Chondrocyte (in vitro differentiated cells): ENCODE results near the gene SMAP1. TPM values are rescaled to one million over a fixed set of nuclear protein-coding genes. Genes with fewer than 3 reads are reported as not detected.

ENCODE experiments used
- DNase-seq: peaks from one replicate; pipeline ENCODE4 v3.0.0; 2021; ENCODE audit warnings: mixed read lengths, low spot score
- H3K27ac Mint-ChIP-seq: one replicate; pipeline ENCODE4 v1.8.0; 2021; ENCODE audit warnings: mild to moderate bottlenecking, moderate library complexity, mixed read lengths; ENCODE audit not compliant: unreplicated experiment
- H3K27me3 Mint-ChIP-seq: 2 replicates; pipeline ENCODE4 v1.8.0; 2021; ENCODE audit warnings: low read depth, mixed read lengths
- H3K36me3 Mint-ChIP-seq: 2 replicates; pipeline ENCODE4 v1.8.0; 2021; ENCODE audit warnings: low read depth, mixed read lengths
- H3K4me1 Mint-ChIP-seq: 2 replicates; pipeline ENCODE4 v1.8.0; 2021; ENCODE audit warnings: low read depth, mild to moderate bottlenecking, mixed read lengths
- H3K4me3 Mint-ChIP-seq: one replicate; pipeline ENCODE4 v1.8.0; 2021; ENCODE audit warnings: mild to moderate bottlenecking, moderate library complexity, mixed read lengths; ENCODE audit not compliant: unreplicated experiment
- H3K9me3 Mint-ChIP-seq: 2 replicates; pipeline ENCODE4 v1.8.0; 2021; ENCODE audit warnings: low read depth, mixed read lengths
- total RNA-seq: library from RNA; stranded (reverse); gene quantifications from 3 replicates; pipeline ENCODE4 v1.2.1, GENCODE V29; 2021
- TF ChIP-seq, protein P1 (sequence below): fragments of 200-600 bp; sonication (generic); IDR thresholded peaks from 2 replicates; pipeline ENCODE4 v1.5.0; 2021; ENCODE audit warnings: antibody characterized with exemption, mild to moderate bottlenecking, moderate library complexity

SMAP1 gene
- total RNA-seq, 1 donor from 2014 or later = 27.2 TPM

DNA sequence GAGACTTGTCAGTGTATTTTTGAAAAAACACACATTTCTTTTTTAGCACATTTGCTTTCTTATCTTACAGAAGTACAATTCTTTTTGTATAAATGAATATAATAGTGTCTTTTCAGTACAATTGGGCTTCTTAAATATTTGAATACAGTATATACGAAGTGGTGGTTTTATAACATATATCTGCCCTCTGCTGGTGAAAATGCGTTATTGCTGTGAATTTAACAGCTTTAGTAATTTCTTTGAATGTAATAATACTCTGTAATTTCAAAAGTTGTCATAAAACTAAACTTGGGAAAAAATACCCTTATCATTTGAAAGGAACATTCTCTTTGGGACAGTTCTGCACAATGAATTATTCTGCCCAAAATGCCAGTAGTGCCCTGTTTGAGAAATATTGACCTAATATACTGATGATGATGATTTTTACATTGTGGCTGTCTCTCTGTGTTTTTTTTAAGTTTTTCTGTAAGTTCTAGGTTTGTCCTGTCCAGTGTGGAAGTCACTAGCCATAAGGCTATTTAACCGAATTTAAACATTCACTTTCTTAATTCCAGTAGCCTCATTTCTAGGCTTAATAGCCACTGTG, 19.0 kb downstream of the SMAP1 start:
- H3K9me3 Mint-ChIP-seq = peaks cover 10% of the 10 kb centered on the region
- H3K27ac Mint-ChIP-seq = no peak overlapping the region
- peaks cover 5% of the 10 kb centered on the region for H3K36me3 Mint-ChIP-seq
- H3K4me3 Mint-ChIP-seq = no peak overlapping the region
- peaks cover 33% of the 10 kb centered on the region for H3K4me1 Mint-ChIP-seq
- no peaks in the 10 kb centered on the region for H3K27me3 Mint-ChIP-seq
- TF ChIP-seq, protein P1, sequence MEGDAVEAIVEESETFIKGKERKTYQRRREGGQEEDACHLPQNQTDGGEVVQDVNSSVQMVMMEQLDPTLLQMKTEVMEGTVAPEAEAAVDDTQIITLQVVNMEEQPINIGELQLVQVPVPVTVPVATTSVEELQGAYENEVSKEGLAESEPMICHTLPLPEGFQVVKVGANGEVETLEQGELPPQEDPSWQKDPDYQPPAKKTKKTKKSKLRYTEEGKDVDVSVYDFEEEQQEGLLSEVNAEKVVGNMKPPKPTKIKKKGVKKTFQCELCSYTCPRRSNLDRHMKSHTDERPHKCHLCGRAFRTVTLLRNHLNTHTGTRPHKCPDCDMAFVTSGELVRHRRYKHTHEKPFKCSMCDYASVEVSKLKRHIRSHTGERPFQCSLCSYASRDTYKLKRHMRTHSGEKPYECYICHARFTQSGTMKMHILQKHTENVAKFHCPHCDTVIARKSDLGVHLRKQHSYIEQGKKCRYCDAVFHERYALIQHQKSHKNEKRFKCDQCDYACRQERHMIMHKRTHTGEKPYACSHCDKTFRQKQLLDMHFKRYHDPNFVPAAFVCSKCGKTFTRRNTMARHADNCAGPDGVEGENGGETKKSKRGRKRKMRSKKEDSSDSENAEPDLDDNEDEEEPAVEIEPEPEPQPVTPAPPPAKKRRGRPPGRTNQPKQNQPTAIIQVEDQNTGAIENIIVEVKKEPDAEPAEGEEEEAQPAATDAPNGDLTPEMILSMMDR = peak; percentile 97
- DNase-seq = no peak

- TF ChIP-seq, protein P1 = no peak
- DNase-seq = no peak
- peaks cover 3% of the 10 kb centered on the region for H3K4me1 Mint-ChIP-seq
- no peaks in the 10 kb centered on the region for H3K27me3 Mint-ChIP-seq
- H3K4me3 Mint-ChIP-seq = no peak overlapping the region
- H3K27ac Mint-ChIP-seq = no peak overlapping the region
- H3K9me3 Mint-ChIP-seq = peaks cover 35% of the 10 kb centered on the region
- H3K36me3 Mint-ChIP-seq = peaks cover 5% of the 10 kb centered on the region
These were observed 26.2 kb downstream of the SMAP1 start for GRCh38 chr6:70693887-70694286.

GRCh38 chr6:70694371-70694770, 26.7 kb downstream of the SMAP1 start:
- TF ChIP-seq, protein P1 = no peak
- H3K4me1 Mint-ChIP-seq = peaks cover 3% of the 10 kb centered on the region
- H3K36me3 Mint-ChIP-seq = peaks cover 5% of the 10 kb centered on the region
- H3K4me3 Mint-ChIP-seq = no peak overlapping the region
- peaks cover 35% of the 10 kb centered on the region for H3K9me3 Mint-ChIP-seq
- H3K27me3 Mint-ChIP-seq = no peaks in the 10 kb centered on the region
- no peak for DNase-seq
- no peak overlapping the region for H3K27ac Mint-ChIP-seq

DNA sequence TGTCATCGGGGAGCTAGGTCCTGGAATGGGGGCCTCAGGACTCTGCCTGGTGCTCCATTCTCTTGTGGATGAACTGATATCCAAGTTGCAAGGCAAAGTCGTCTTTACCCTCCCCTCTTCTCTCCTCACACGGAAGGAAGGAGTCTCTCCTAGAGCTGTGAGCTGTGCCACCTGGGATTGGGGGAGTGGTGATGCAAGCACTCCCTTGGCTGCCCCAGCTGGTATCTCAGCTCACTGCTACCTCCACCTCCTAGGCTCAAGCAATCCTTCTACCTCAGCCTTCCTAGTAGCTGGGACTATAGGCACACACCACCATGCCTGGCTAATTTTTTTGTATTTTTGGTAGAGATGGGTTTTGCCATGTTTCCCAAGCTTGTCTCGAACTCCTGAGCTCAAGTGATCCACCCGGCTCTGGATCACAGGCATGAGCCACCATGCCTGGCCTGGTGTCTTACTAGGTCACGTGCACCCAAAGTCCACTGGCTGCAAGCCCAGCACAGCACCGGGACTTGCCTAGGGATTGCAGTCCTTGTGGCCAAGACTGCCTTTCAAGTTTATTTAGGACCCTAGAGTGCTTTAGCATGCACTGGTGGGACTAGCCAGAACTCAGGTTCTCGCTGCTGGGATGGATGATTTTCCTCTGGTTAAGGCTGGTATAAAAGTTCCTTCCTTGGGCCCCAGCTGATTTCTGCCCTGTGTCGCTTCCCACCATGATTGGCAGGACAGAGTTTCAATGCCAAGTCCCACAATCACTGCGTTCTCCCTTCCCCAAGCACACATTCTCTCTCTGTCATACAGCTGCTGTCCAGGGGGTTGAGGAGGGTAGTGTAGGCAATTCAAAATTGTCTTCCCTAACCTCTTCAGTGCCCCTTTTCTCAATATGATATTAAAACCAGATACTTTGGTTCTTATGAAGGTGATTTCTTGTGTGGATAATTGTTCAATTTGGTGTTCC, 33.5 kb downstream of the SMAP1 start:
- Mint-ChIP-seq H3K9me3 (peaks cover 5% of the 10 kb centered on the region), H3K4me3 (no peak overlapping the region), H3K27ac (no peak overlapping the region), H3K27me3 (no peaks in the 10 kb centered on the region), H3K36me3 (no peaks in the 10 kb centered on the region), H3K4me1 (peaks cover 3% of the 10 kb centered on the region)
- TF ChIP-seq, protein P1 = no peak
- DNase-seq = no peak

- H3K9me3 Mint-ChIP-seq = no peaks in the 10 kb centered on the region
- H3K4me3 Mint-ChIP-seq = no peak overlapping the region
- no peak overlapping the region for H3K27ac Mint-ChIP-seq
These were observed 38.1 kb downstream of the SMAP1 start for GRCh38 chr6:70705772-70706171.

More at GRCh38 chr6:70705772-70706171, 38.1 kb downstream of the SMAP1 start:
- Mint-ChIP-seq H3K4me1 (peaks cover 2% of the 10 kb centered on the region), H3K27me3 (no peaks in the 10 kb centered on the region), H3K36me3 (no peaks in the 10 kb centered on the region)
- TF ChIP-seq, protein P1 = no peak
- DNase-seq = no peak
